Measurements from ENCODE around the gene KRTAP5-6.

The KRTAP5-6 gene

GRCh38 chr11:1745701-1746320, 48.8 kb downstream of the KRTAP5-6 start:
- CTCF ChIA-PET, result no interaction called here
- Histone ChIP-seq H3K27ac (ENCODE audit: insufficient read depth in 1 of 2, low read depth in 1 of 2, low read length in 2 of 2, poor library complexity in 1 of 2, severe bottlenecking in 2 of 2) (no peak overlapping the region), H3K27me3 (replicated peaks in 2 of 5; ENCODE audit: control insufficient read depth in 4 of 5, insufficient read depth in 5 of 5, low read length in 4 of 5) (peaks cover 0 to 35% (median 5%) of the 10 kb centered on the region in 5 experiments), H3K4me3 (ENCODE audit: control insufficient read depth in 1 of 7, extremely low read depth in 1 of 7, insufficient read depth in 4 of 7, low read depth in 2 of 7, low read length in 6 of 7) (no peak overlapping the region), H3K4me1 (ENCODE audit: control extremely low read depth in 1 of 4, control insufficient read depth in 4 of 4, insufficient read depth in 4 of 4, low read length in 3 of 4) (peaks cover 0 to 35% (median 30%) of the 10 kb centered on the region in 4 experiments), H3K9me3 (ENCODE audit: control extremely low read depth in 1 of 5, control insufficient read depth in 4 of 5, insufficient read depth in 2 of 5, low read depth in 1 of 5, low read length in 4 of 5) (no peaks in the 10 kb centered on the region), H3K36me3 (ENCODE audit: control insufficient read depth in 4 of 4, insufficient read depth in 4 of 4, low read length in 3 of 4) (no peaks in the 10 kb centered on the region)
- POLR2A ChIA-PET, result no interaction called here
- 96% methylated on average over 12 of the region's 14 CpGs for WGBS (ENCODE audit: insufficient coverage)
- no peak for DNase-seq

- ChIA-PET CTCF (interaction anchor here (1.7 kb wide), 1 partner anchor 62 kb away, joined by 4 read pairs; no protein-coding TSS in a partner anchor), POLR2A (no interaction called here)
- 82% methylated on average over 19 of the region's 22 CpGs for WGBS (ENCODE audit: insufficient coverage)
- H3K27ac ChIP-seq (ENCODE audit: insufficient read depth in 1 of 2, low read depth in 1 of 2, low read length in 2 of 2, poor library complexity in 1 of 2, severe bottlenecking in 2 of 2), result no peak overlapping the region
- H3K9me3 ChIP-seq (ENCODE audit: control extremely low read depth in 1 of 5, control insufficient read depth in 4 of 5, insufficient read depth in 2 of 5, low read depth in 1 of 5, low read length in 4 of 5), result no peaks in the 10 kb centered on the region
- peaks cover 0 to 35% (median 5%) of the 10 kb centered on the region in 5 experiments for H3K27me3 ChIP-seq (replicated peaks in 2 of 5; ENCODE audit: control insufficient read depth in 4 of 5, insufficient read depth in 5 of 5, low read length in 4 of 5)
- H3K36me3 ChIP-seq (ENCODE audit: control insufficient read depth in 4 of 4, insufficient read depth in 4 of 4, low read length in 3 of 4), result peaks cover 0 to 2% (median 0%) of the 10 kb centered on the region in 4 experiments
- no peak overlapping the region for H3K4me3 ChIP-seq (ENCODE audit: control insufficient read depth in 1 of 7, extremely low read depth in 1 of 7, insufficient read depth in 4 of 7, low read depth in 2 of 7, low read length in 6 of 7)
- no peak for DNase-seq
- peaks cover 0 to 42% (median 37%) of the 10 kb centered on the region in 4 experiments for H3K4me1 ChIP-seq (ENCODE audit: control extremely low read depth in 1 of 4, control insufficient read depth in 4 of 4, insufficient read depth in 4 of 4, low read length in 3 of 4)
These were observed 49.5 kb downstream of the KRTAP5-6 start for GRCh38 chr11:1746511-1746931.

- no peak for DNase-seq
- Histone ChIP-seq H3K9me3 (ENCODE audit: control extremely low read depth in 1 of 5, control insufficient read depth in 4 of 5, insufficient read depth in 2 of 5, low read depth in 1 of 5, low read length in 4 of 5) (no peaks in the 10 kb centered on the region), H3K36me3 (ENCODE audit: control insufficient read depth in 4 of 4, insufficient read depth in 4 of 4, low read length in 3 of 4) (peaks cover 0 to 9% (median 0%) of the 10 kb centered on the region in 4 experiments), H3K27ac (ENCODE audit: insufficient read depth in 1 of 2, low read depth in 1 of 2, low read length in 2 of 2, poor library complexity in 1 of 2, severe bottlenecking in 2 of 2) (no peak overlapping the region), H3K27me3 (replicated peaks in 2 of 5; ENCODE audit: control insufficient read depth in 4 of 5, insufficient read depth in 5 of 5, low read length in 4 of 5) (peaks cover 0 to 31% (median 5%) of the 10 kb centered on the region in 5 experiments), H3K4me3 (ENCODE audit: control insufficient read depth in 1 of 7, extremely low read depth in 1 of 7, insufficient read depth in 4 of 7, low read depth in 2 of 7, low read length in 6 of 7) (no peak overlapping the region), H3K4me1 (ENCODE audit: control extremely low read depth in 1 of 4, control insufficient read depth in 4 of 4, insufficient read depth in 4 of 4, low read length in 3 of 4) (peaks cover 0 to 48% (median 43%) of the 10 kb centered on the region in 4 experiments)
- POLR2A ChIA-PET, result no interaction called here
- CTCF ChIA-PET, result interaction anchor here (1.7 kb wide), 1 partner anchor 62 kb away, joined by 4 read pairs; no protein-coding TSS in a partner anchor
- 98% methylated on average over 18 of the region's 21 CpGs for WGBS (ENCODE audit: insufficient coverage)
These were observed 50.2 kb downstream of the KRTAP5-6 start for GRCh38 chr11:1746956-1747752.

Measured in common myeloid progenitor, CD34-positive (primary cell).